GM04504 (cell line): ENCODE results near the gene PTCRA.

ENCODE experiments used
- DNase-seq: peaks from one replicate; pipeline ENCODE4 v3.0.0-alpha.2; 2012; ENCODE audit warnings: low read depth

Gene PTCRA

GRCh38 chr6:42904467-42904866, 11.4 kb upstream of the PTCRA start:
- no peak for DNase-seq

DNA sequence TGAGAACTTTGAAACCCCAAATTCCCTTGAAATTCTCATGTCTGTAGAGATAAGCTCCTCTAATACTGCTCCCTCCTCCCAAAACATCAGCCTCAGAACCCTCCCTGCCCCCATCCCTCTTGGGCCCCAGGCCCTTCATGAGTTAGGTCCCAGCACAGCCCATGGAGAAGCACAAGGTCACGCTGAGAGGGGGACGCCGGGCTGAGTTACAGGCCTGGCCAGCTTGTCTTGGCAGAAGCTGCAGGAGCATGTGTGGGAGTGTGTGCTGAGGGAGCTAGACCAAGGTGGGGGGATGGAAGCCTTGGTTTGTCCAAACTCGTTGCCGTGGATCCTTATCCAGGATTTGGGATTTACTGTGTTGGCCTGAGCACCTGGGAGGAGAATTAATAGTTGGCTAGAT, 8.5 kb upstream of the PTCRA start:
- DNase-seq, result no peak

GRCh38 chr6:42909835-42910234, 6.0 kb upstream of the PTCRA start:
- no peak for DNase-seq

DNA sequence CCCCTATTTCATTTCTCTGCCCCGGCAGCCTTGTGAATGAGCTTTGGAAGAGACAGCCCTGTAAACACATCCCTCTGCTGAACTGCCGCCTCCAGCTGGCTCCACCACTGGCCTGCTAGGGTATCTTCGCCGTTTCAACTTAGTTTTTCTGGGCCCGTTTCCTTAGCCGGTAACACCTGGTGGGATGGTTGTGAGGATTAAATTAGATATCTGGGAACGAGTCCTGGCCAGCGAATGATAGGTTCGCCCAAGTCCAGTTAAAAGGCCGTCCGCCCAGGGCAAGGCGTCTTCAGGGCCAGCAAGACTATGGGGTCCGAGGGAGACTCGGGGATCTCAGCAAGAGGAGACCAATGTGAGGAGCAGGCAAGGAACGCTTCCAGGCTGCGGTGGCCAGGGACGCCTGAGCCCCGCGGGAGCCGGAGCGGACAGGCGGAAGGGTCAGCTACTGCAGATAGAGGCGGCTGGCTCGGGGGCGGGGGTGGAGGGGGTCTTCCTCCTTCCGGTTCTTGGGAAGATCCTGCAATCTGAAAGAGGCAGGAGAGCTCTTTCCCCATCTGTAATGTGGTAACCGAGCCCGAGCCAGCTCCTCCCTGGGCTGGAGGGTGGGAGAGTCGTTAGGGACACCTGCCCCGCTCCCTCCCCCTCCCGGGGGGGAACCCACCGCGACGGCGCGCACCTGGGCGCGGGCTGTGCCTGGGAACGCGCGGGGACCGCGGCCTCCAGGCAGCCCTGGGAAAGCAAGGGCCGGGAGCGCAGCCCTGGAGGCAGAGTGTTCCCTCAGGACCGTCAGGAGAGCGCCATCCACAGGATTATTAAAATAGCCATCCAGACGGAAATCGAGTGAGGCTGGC, 4.5 kb upstream of the PTCRA start:
- no peak for DNase-seq

DNA sequence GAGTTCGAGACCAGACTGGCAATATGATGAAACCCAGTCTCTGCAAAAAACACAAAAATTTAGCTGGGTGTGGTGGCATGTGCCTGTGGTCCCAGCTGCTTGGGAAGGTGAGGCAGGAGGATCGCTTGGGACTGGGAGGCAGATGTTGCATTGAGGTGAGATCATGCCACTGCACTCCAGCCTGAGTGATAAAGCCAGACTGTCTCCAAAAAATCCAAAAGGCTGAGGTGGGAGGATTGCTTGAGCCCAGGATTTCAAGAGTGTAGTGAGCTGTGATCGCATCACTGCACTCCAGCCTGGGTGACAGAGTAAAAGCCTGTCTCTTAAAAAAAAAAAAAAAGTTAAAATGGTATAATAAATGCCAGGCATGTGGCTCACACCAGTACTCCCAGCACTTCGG, 1.3 kb upstream of the PTCRA start:
- no peak for DNase-seq

DNA sequence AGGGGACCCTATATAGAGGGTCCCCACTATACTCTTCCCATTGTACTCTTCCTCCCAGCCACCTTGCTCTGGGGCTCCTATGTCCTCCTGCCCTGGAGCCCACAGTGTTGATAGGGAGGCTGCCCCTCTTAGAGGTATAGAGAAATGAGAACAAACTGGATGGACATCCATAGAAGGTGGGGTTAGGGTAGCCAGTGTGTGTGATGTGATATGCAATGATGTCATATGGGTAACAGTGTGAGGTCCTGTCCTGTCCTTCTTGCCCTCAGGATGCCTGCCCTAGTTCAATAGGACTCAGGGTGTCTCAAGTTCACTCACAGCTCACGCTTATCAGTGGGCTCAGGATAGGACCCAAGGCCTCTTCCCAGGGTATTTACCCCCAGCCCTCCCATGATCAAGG, 435 bp downstream of the PTCRA start:
- DNase-seq, result no peak

- no peak for DNase-seq
These were observed 5.9 kb downstream of the PTCRA start for GRCh38 chr6:42921801-42922200.

DNA sequence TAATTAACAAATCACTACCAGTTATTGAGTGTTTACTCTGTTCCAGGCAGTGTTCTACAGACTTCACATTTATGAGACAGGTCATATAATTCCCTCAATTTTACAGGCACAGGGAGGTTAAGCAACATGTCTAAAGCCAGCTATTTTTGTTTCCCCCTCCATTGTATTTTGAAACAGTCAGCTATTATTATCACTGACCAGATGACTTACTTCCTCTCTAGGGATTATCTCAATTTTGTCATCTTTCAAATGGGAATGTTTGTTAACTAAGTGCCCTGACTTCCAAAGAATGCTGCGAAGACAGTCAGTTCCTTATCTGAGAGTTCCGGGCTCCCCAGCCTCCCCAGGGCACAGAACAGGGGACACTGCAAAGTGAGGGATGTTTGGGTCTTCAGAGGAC, 7.8 kb downstream of the PTCRA start:
- no peak for DNase-seq

DNA sequence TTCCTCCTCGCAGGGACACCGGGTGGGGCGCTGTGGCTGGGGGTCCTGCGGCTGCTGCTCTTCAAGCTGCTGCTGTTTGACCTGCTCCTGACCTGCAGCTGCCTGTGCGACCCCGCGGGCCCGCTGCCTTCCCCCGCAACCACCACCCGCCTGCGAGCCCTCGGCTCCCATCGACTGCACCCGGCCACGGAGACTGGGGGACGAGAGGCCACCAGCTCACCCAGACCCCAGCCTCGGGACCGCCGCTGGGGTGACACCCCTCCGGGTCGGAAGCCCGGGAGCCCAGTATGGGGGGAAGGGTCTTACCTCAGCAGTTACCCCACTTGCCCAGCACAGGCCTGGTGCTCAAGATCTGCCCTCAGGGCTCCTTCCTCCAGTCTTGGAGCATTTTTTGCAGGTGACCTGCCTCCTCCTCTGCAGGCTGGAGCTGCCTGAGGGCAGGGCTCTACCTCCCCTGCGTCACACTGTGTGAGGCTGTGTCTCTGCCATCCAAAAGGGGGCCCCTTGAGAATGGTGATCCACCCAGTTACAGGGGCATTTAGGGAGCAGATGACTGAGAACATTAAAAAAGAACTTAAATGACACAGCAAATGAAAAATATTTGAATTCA, 9.5 kb downstream of the PTCRA start:
- no peak for DNase-seq

DNA sequence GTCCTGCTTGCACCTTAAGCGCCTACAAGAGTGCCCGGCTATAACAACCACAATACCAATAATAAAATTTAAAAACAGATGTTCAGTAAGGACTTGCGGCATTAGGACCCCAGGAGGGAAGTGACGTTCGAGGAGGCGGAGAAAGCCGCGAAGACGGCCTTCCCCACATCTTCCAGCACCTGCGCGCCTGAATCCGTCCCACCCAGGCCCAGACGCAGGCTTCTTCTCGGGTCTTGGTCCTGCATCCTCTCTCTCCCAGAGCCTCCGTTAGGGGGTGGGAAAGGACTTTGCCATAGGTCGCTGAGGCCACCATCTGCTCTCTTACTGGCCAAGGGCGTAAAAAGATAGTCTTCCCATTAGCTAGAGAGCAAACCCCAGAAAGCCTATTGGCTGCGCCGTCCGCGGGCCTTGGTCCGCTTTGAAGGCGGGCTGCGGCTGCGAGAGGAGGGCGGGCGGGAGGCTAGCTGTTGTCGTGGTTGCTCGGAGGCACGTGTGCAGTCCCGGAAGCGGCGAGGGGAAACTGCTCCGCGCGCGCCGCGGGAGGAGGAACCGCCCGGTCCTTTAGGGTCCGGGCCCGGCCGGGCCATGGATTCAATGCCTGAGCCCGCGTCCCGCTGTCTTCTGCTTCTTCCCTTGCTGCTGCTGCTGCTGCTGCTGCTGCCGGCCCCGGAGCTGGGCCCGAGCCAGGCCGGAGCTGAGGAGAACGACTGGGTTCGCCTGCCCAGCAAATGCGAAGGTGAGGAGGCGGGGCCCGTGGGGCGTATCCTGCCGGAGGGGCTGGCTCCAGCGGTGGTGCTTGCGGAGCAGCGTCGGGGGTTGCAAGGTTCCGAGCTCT, 13.3 kb downstream of the PTCRA start, which contains the start of gene CNPY3:
Gene CNPY3 (plus strand): TSS at position 495 of the 835 bp plus-strand sequence. CDS start 91 bp downstream, at position 586.
- DNase-seq, result peak; percentile 92

DNA sequence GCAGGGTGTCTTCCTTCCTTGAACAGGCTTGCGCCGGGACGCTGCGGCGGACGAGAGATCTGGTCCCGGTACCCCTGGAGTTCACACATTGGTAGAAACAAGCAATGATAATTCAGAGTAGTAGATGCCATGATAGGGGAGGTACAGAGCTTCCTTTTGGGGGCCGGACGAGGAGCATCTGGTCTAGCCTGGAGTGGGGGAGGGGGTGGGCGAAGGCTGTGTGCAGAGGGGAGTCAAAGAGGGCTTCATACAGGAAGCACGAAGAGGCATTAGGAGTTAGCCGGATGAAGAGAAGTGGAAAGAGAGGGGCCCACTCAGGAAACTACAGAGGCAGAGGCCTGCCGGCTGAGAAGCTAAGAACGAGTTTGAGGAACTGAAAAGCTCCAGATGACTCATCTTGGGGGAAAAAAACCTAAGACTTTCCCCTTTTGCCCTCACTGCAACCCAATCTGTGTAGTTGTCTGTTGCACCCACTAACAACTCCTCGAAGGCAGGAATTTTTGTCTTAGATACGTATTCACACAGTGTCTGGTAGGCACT, 14.0 kb downstream of the PTCRA start:
- peak; percentile 51 for DNase-seq

GRCh38 chr6:42932412-42932811, 16.6 kb downstream of the PTCRA start:
- no peak for DNase-seq

GRCh38 chr6:42933205-42933604, 17.4 kb downstream of the PTCRA start:
- no peak for DNase-seq

- DNase-seq, result no peak
These were observed 19.5 kb downstream of the PTCRA start for GRCh38 chr6:42935322-42935721.

DNA sequence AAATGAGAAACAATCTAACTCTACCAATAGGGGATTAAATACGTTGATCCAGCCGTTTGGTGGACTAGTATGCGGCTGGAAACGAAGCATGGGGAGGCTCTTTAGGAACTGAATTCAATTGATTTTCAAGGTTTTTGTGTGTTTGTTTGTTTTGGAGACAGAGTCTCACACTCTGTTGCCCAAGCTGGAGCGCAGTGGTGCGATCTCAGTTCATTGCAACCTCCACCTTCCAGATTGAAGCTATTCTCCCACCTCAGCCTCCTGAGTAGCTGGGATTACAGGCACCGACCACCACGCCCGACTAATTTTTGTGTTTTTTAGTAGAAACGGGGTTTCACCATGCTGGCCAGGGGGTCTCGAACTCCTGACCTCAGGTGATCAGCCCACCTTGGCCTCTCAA, 20.5 kb downstream of the PTCRA start:
- DNase-seq, result no peak

DNA sequence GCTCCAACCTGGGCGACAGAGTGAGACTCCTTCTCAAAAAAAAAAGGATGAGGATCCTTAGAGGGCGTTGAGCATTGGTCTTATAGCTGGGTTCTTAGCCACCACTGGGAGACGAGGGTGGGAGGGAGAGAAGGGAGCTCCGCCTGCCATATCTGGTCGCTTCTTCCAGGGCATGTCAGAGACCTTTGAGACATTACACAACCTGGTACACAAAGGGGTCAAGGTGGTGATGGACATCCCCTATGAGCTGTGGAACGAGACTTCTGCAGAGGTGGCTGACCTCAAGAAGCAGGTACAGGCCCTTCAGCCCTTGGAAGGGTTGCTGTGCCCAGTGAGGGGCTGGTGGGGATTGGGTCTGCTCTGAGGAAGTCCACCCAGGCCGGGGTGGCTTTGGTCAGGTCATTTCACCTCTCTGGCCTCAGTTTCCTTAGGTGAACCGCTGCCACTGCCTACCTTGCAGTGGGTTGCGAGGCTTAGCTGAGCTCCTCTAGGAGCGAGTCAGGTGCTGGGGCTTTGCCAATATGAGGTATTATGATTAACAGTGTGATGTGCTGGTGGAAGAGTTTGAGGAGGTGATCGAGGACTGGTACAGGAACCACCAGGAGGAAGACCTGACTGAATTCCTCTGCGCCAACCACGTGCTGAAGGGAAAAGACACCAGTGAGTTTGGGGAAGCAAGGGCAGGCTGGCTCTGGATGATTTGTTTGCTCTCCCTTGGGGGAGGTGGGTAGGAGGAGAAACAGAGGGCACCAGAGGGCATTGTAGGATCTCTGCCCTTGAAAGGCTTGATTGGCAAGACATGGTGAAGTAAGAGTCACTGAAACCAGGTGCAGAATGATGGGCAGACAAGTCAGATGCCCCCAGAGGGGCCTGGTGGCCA, 21.9 kb downstream of the PTCRA start:
- DNase-seq, result no peak

GRCh38 chr6:42938428-42938796, 22.6 kb downstream of the PTCRA start:
- no peak for DNase-seq

GRCh38 chr6:42938987-42939809, 23.3 kb downstream of the PTCRA start:
- DNase-seq, result no peak

GRCh38 chr6:42939810-42940167, 23.9 kb downstream of the PTCRA start:
- DNase-seq, result no peak

GRCh38 chr6:42940493-42941045, 24.7 kb downstream of the PTCRA start:
- DNase-seq, result no peak
